Gastrocnemius medialis (tissue), 4 donors: ENCODE data around the gene ZNF518A. TPM values are rescaled to one million over a fixed set of nuclear protein-coding genes. Genes with fewer than 3 reads are reported as not detected.

Source experiments
- ATAC-seq, 2 donors: fragments of 150-250 bp; one replicate each; pipeline ENCODE4 v1.9.1; 2016
- DNase-seq, 2 donors: peaks; one replicate each; pipeline ENCODE4 v3.0.0-alpha.2; 2019
- H3K27ac ChIP-seq, 4 donors: fragments of 200-600 bp; sonication (generic); 1 replicate in 1 of 4; 2 replicates in 3 of 4; pipeline ENCODE4 v1.5.1; 2016 to 2018; ENCODE audit warnings: mild to moderate bottlenecking in 2 of 4, moderate library complexity in 1 of 4
- H3K27me3 ChIP-seq, 3 donors: fragments of 200-600 bp; sonication (generic) in 2 of 3; 1 replicate in 1 of 3; 2 replicates in 2 of 3; pipeline versions ENCODE4 v1.5.1 to v1.6.0; 2016 to 2019; ENCODE audit warnings: mild to moderate bottlenecking in 1 of 3, moderate library complexity in 1 of 3
- H3K36me3 ChIP-seq, 2 donors: fragments of 200-600 bp; sonication (generic) in 1 of 2; one replicate each; pipeline ENCODE4 v1.5.1; 2017 to 2018
- H3K4me1 ChIP-seq, 2 donors: fragments of 200-600 bp; sonication (generic) in 1 of 2; one replicate each; pipeline ENCODE4 v1.5.1; 2016 to 2017; ENCODE audit warnings: mild to moderate bottlenecking in 2 of 2
- H3K4me3 ChIP-seq, 4 donors: fragments of 200-600 bp; sonication (generic) in 3 of 4; 1 replicate in 1 of 4; 2 replicates in 3 of 4; pipeline ENCODE4 v1.5.1; 2016 to 2019; ENCODE audit warnings: mild to moderate bottlenecking in 2 of 4
- H3K9me3 ChIP-seq, 3 donors: fragments of 200-600 bp; sonication (generic) in 2 of 3; 1 replicate in 1 of 3; 2 replicates in 2 of 3; pipeline ENCODE4 v1.5.1; 2016 to 2019
- POLR2A ChIP-seq, 2 donors: fragments of 450-650 bp; IDR thresholded peaks; one replicate each; pipeline ENCODE4 v1.6.1; 2017; ENCODE audit warnings: antibody characterized with exemption in 2 of 2, mild to moderate bottlenecking in 2 of 2, moderate library complexity in 2 of 2
- in situ Hi-C, 4 donors: fragments of 200-750 bp; cut with MboI; loops; one replicate each; pipeline versions ENCODE4 v1.15.0 to v1.8.0; 2017; ENCODE audit warnings: low sequenced_read_pairs in 4 of 4
- intact Hi-C: fragments of 100-400 bp; cut with DNase I; formaldehyde crosslinking; loops from one replicate; pipeline ENCODE4 v1.15.1; 2023; ENCODE audit warnings: low total_unique reads
- total RNA-seq, 4 donors: library from RNA; depleted of rRNA; stranded (reverse); fragments of >200 nt; gene quantifications; one replicate each; pipeline versions ENCODE4 v1.1.0 to v1.2.3, GENCODE V29; 2016
- TF ChIP-seq, protein P1 (sequence below), 5 experiments: fragments of 450-650 bp in 3 of 5; fragments of 200-600 bp in 2 of 5; sonication (generic) in 2 of 5; IDR thresholded peaks in 4 of 5; conservative IDR thresholded peaks in 1 of 5; 1 replicate in 4 of 5; 2 replicates in 1 of 5; pipeline ENCODE4 v1.5.1; 2016 to 2019; ENCODE audit warnings: antibody characterized with exemption in 5 of 5, mild to moderate bottlenecking in 3 of 5, moderate library complexity in 3 of 5

ZNF518A gene
- total RNA-seq, 4 donors from 2014 or later = 4.9 to 11.8 (median 8.2) TPM

DNA sequence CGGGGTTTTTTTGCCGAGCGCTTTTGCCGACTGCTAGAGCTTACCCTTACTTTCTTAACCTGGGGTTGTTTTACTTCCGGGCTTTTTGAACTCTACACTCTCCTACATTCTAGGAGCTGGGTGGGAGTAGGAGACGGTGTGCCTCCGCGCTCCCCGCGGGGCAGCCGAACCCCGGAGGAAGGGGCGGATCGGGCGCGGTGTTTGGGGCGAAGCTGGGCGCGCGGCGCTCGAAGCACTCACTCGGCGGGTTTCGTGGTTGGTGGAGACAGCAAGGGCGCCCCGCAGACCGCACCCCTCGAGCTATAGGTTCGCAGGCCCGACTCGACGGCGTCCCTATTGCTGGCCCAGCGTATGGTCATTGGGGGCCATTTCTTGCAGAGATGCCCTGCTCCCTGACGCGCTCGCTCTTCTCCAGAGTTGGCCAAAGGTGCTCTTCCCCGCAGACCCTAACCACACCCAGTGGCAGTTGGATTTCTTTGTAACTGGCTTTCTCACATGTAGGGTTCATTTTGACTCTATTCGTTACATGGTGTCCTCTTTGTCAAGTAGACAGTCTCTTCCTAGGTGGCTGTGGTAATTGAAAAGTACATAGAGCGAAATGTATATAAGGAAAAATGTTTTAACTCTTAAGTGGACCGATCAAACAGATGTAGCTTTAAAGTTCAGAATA is 364 bp downstream of the ZNF518A start:
- DNase-seq (peak; percentile 4 to 35), ATAC-seq (peak; percentile 70 to 80)
- peaks cover 9 to 12% of the 10 kb centered on the region in 2 donors for H3K4me1 ChIP-seq
- H3K27me3 ChIP-seq = peaks cover 0 to 39% (median 22%) of the 10 kb centered on the region in 3 donors
- H3K36me3 ChIP-seq = peaks cover 0 to 24% of the 10 kb centered on the region in 2 donors
- intact Hi-C loops (loop anchor here (1.0 to 10.0 kb wide), 3 partner anchors 40 to 226 kb away; partner anchors contain the start of genes CC2D2B and CCNJ), in situ Hi-C loops (loop anchor here in 2 of 4 donors (5.0 to 25.0 kb wide), 2 partner anchors 38 to 107 kb away; no protein-coding TSS in a partner anchor)
- peak overlapping the region; percentile 78 to 86 (median 82) for H3K27ac ChIP-seq
- peak overlapping the region; percentile 81 to 88 (median 83) for H3K4me3 ChIP-seq
- TF ChIP-seq, protein P1, sequence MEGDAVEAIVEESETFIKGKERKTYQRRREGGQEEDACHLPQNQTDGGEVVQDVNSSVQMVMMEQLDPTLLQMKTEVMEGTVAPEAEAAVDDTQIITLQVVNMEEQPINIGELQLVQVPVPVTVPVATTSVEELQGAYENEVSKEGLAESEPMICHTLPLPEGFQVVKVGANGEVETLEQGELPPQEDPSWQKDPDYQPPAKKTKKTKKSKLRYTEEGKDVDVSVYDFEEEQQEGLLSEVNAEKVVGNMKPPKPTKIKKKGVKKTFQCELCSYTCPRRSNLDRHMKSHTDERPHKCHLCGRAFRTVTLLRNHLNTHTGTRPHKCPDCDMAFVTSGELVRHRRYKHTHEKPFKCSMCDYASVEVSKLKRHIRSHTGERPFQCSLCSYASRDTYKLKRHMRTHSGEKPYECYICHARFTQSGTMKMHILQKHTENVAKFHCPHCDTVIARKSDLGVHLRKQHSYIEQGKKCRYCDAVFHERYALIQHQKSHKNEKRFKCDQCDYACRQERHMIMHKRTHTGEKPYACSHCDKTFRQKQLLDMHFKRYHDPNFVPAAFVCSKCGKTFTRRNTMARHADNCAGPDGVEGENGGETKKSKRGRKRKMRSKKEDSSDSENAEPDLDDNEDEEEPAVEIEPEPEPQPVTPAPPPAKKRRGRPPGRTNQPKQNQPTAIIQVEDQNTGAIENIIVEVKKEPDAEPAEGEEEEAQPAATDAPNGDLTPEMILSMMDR (IDR thresholded peaks at IDR 0.05 in 4 of 5, conservative IDR thresholded peaks at IDR 0.05 in 1 of 5) = no peak
- TF ChIP-seq POLR2A (IDR thresholded peaks at IDR 0.05) = no peak
- no peaks in the 10 kb centered on the region for H3K9me3 ChIP-seq

DNA sequence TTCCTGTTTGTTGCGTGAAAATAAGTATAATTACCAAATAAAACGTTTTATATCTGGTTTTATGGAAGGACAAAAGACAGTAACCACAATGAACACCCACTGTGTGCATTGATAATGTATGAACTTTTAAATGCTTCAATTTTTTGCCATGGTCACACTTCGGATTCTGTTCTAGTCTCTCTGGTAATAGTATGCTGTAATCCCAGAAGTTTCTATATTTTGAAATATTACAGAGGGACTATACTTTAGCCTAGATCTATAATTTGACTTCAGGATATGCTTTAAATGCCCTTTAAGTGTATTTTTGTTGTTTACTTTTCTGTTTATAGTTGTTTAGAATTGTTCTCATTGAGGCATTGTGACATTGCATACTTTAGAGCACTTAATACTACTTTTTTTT is 1.5 kb downstream of the ZNF518A start:
- Histone ChIP-seq H3K4me3 (no peak overlapping the region), H3K27me3 (peaks cover 0 to 28% (median 15%) of the 10 kb centered on the region in 3 donors), H3K36me3 (peaks cover 0 to 30% of the 10 kb centered on the region in 2 donors), H3K9me3 (no peaks in the 10 kb centered on the region), H3K27ac (no peak overlapping the region), H3K4me1 (peaks cover 9 to 12% of the 10 kb centered on the region in 2 donors)
- DNase-seq (no peak), ATAC-seq (no peak)
- in situ Hi-C loops (loop anchor here in 2 of 4 donors (5.0 to 25.0 kb wide), 2 partner anchors 39 to 106 kb away; no protein-coding TSS in a partner anchor), intact Hi-C loops (loop anchor here (5.0 to 10.0 kb wide), 2 partner anchors 89 to 227 kb away; partner anchors contain the start of genes CC2D2B and CCNJ)
- TF ChIP-seq, protein P1 (IDR thresholded peaks at IDR 0.05 in 4 of 5, conservative IDR thresholded peaks at IDR 0.05 in 1 of 5) = no peak
- TF ChIP-seq POLR2A (IDR thresholded peaks at IDR 0.05) = no peak

DNA sequence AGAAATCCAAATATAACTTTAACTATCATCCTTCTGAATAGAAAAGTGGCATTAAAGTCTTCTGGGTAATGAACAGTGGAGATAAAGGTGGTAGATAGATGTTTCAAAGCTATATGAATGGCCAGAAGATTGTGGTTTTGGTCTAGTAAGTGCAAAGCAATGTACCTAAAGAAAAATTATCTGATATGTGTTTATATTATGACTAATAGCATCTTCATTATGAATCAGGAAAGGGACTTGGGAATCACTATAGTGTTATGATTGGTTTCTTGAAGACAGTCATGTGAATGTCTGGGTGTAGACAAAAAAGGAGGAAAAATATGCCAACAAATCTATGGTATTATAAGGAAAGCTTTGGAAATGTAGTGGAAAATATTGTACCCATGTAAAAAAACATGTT is 3.0 kb downstream of the ZNF518A start:
- ATAC-seq (no peak), DNase-seq (no peak)
- Histone ChIP-seq H3K4me3 (no peak overlapping the region), H3K27ac (no peak overlapping the region), H3K36me3 (peaks cover 0 to 41% of the 10 kb centered on the region in 2 donors), H3K9me3 (no peaks in the 10 kb centered on the region), H3K27me3 (peaks cover 0 to 14% (median 8%) of the 10 kb centered on the region in 3 donors), H3K4me1 (peaks cover 9 to 12% of the 10 kb centered on the region in 2 donors)
- in situ Hi-C loops = loop anchor here in 2 of 4 donors (5.0 to 25.0 kb wide), 2 partner anchors 41 to 104 kb away; no protein-coding TSS in a partner anchor
- intact Hi-C loops = loop anchor here (5.0 to 10.0 kb wide), 2 partner anchors 91 to 228 kb away; partner anchors contain the start of genes CC2D2B and CCNJ
- TF ChIP-seq, protein P1 (IDR thresholded peaks at IDR 0.05 in 4 of 5, conservative IDR thresholded peaks at IDR 0.05 in 1 of 5) = no peak
- no peak for TF ChIP-seq POLR2A (IDR thresholded peaks at IDR 0.05)

GRCh38 chr10:96136810-96137209 is 6.7 kb downstream of the ZNF518A start:
- no peaks in the 10 kb centered on the region for H3K9me3 ChIP-seq
- DNase-seq = no peak
- intact Hi-C loops = loop anchor here (10.0 kb wide), 1 partner anchor 232 kb away; the partner anchor contains the start of gene CC2D2B
- TF ChIP-seq, protein P1 (IDR thresholded peaks at IDR 0.05 in 4 of 5, conservative IDR thresholded peaks at IDR 0.05 in 1 of 5) = no peak
- no peak for TF ChIP-seq POLR2A (IDR thresholded peaks at IDR 0.05)
- in situ Hi-C loops = loop anchor here in 1 of 4 donors (25.0 kb wide), 1 partner anchor 100 kb away; no protein-coding TSS in a partner anchor
- H3K36me3 ChIP-seq = peaks cover 0 to 48% of the 10 kb centered on the region in 2 donors
- no peak for ATAC-seq
- no peak overlapping the region for H3K27ac ChIP-seq
- H3K27me3 ChIP-seq = no peaks in the 10 kb centered on the region
- no peaks in the 10 kb centered on the region for H3K4me1 ChIP-seq
- no peak overlapping the region for H3K4me3 ChIP-seq
